C1 segment of cervical spinal cord (tissue), 14 donors: ENCODE data around the gene CACNB2.
A peak's percentile ranks its signal among the peaks of the same experiment; 100 is the strongest.

ENCODE experiments used
- DNase-seq, 14 donors: peaks; one replicate each; lab custom pipeline; 2025; lab: John Stamatoyannopoulos, UW

The CACNB2 gene

DNA sequence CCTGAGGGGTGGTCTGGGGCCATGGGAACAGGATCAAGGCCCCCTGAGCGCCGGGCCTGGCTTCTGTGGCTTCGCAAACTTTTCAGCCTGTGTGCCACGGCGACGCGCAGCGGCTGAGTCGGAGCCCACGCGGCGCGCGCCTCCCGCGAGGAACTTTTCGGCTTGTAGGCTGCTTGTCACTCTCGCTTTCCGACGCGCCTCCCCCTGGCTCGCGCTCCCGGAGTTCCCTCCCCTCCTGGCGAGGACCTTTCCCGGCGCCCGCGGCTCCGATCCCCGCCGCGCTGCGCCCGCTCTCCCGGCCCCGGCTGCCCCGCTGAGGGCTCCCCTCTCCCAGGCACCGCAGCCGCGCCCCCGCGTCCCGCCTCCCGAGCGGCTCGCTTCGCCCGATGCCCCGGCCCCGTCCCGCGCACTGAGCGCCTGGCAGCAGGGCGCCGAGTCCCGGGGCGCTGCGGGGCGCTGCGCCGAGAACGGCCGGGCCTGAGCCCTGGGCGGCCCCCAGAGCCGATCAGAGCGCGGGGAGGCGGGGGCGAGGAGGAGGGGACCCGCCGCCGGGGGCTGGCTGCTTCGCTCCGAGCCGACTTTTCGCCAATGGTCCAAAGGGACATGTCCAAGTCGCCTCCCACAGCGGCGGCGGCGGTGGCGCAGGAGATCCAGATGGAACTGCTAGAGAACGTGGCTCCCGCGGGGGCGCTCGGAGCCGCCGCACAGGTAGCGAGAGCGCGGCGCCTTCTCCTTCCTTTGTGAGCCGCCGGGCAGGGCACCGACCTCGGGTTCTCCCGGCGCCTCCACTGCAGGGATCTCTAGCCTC is at the start of gene CACNB2:
Gene CACNB2 (plus strand): TSS at position 276 of the 808 bp plus-strand sequence.
- DNase-seq, result peak in 6 of 14 donors; percentile 19 to 67 (median 40)

DNA sequence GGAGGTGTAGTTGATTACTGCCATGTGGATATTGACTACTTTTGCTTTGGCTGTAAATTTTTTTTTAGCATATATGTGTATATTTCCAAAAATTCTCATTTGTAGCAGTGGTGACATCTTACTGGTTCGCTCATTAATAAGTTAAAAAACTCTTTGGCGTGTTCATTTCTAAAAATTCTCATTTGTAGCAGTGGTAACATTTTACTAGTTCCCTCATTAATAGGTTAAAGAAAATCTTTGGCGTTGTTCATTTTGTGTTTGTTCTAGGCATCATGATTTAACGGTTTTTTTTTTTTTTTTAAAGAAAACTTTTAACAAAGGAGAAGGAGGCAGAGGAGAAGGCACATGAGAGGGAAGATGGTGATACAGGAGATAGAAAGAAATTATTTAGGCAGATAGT is 45.9 kb upstream of the CACNB2 start:
- no peak for DNase-seq

DNA sequence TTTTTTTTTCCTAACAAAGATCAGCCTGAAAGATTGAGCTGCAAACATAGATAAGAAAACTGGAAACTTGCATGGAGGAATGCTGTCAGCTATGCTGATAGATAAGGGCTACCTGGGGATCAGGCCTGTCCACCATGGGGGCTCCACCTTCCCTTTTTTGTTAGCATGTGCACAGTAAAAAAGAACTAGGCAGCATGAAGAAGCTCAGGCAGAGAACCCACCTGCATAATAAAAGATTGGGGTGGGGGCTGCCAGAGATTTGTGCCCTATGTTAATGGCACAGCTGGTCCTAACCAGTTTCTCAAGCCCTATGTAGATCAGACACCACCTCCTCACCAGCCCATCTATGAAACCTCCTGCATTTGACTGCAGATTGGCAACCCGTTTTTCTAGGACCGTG is 45.4 kb upstream of the CACNB2 start:
- DNase-seq, result no peak

DNA sequence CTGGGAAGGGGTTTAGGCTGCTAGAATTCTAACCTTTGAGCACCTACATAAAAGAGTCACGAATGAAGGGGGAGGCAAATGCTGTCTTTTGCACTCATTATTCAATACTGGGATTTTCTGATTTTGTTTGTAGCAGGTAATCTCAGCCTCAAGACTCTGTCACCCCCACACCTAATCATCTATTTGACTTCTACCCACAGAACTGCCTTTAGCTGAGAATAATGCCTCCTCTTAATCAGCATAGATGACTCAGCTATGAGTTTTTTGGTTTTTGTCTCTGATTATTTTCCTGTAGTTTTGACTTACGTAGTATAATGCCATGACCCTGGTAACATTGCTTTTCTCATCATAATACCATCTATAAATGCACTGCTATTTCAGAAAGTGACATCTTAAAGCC is 42.7 kb upstream of the CACNB2 start:
- DNase-seq, result no peak

DNA sequence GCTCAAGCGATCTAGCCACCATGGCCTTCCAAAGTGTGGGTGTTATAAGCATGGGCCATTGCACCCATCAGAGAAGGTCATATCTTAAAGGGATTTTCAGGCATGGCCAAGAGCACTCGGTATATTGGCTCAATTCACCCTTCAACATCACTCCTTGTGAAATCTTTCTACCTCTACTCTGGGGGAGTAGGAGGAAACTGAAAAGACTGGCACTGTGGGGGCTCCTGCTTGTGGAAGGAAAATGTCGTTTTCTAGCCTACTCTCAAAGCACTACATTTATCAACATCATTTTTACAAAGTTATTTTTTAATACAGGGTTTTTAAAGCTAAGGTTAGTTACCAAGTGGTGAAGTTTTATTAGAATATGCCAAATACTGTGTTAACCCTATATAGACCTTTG is 42.0 kb upstream of the CACNB2 start:
- DNase-seq, result no peak

DNA sequence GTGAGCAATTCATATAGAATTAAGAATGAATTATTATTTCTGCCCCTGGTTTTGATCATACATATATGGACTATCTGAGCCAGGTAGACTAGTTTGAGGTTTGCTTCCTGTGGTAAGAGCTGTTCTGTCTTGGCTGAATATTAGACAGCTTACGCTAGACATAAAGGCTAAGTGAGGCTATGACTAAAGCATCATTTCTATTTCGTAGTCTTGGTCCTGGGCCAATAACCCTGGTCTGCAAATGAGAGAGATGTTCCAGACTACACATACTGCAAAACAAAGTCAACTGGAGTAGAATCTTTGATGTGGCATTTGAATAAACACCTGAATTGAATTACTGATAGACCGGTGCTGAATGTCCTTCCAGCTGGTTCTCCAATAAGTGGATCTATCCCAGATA is 40.8 kb upstream of the CACNB2 start:
- DNase-seq, result no peak

DNA sequence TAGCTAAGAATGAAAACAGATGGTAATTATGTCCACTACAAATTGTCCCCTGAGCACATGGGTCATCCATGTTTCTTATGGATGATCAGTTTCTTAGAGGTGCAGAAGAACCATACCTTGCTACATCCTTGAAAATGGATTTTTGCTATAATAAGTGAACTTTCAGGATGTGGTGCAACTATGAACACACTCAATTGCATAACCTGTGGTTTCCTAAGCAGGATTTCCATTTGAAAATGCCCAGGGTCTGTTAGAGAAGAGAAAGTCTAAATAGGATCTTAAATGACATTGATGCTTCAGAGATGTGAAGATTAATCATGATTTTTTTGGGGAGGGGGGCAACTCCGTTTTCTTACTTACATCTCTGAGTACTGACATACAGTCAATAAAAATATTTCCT is 39.6 kb upstream of the CACNB2 start:
- no peak for DNase-seq

DNA sequence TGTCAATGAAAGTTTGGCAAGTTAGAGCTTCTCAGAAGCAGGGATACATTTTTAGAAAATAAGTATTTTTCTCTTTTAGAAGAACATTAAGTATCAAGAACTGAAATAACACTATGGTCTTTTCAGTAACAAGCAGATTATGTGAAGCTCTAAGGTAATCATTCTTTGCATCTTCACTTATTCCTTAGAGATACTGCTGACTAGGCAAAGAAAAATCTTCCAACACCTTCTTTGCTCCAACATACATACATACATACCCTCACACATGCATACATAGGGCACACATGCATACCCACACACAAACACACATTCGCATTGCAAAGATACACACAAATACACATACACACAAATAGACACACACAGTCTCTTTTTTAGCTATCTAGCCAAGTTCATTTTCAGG is 37.8 kb upstream of the CACNB2 start:
- DNase-seq, result no peak

DNA sequence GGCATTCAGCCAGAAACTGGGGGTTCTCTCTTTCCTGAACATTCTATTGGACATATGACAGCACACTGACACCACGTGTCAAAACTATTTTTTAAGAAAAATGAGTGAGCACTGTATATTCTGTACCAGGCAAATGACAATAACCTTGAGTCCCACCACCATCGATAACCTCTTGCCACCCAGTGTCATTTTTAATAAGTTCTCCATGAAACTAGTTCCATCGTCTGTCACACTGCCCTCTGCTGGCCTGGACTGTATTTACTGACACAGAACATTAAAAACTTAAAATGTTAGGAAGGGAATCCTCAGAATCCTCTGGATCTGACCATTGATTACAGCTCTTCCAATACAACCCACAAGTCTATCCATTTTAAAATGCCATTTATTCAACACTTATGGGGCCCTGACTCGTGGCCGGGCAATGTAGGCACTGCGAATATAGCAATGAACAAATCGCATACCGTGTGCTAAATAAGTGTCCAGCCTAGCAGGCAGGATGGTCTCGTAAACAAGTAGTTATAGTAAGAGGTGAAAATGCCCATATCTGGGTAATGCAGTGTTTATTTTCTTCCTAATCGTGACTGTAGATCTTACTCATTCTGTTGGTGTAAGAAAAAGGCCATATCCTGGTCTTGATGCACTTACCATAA is 35.9 kb upstream of the CACNB2 start:
- DNase-seq, result peak in 5 of 14 donors; percentile 2 to 27 (median 15)

DNA sequence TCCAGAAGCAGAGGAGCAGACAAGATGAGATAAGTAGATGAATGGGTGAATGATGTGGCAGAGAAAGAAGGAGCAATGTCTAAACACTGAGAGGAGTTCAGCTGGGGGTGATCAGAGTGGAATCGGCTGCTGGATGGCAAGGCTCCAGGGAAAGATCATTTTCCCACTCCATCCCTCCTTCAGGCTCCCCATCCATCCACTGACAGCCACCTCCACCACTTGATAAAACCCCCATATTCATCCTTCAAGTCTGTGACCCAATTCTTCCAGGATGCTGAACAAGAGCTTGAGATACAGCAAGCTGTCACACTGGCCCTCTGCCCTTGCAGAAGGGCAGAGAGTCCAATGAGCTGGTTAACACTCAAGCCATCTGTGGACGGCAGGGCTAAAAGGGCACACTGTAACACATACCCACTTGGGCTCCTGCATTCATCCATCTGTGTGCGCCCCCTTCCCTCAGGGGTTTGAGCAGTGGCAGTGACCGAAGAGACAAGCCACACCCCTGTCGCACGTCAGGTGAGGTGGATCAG is 30.8 kb upstream of the CACNB2 start:
- peak in 2 of 14 donors; percentile 18 to 93 for DNase-seq

DNA sequence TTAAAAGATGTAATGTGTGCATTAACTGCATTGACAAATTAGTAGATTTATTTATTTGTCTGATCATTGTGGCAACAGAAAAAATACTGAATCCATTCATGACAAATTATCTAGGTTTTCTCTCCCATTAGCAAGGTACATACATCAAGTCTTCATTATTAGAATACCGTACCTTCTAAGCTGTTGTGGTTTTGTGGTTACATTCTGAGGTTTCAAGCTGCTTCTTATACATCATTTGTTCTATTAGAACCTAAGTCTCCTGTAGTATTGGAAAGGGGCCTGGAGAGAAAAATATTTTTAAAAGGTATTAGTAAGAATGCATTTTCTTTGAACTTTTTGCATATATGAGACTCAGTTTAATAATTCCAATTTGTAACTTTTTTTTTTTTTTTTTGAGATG is 26.3 kb upstream of the CACNB2 start:
- DNase-seq, result no peak

DNA sequence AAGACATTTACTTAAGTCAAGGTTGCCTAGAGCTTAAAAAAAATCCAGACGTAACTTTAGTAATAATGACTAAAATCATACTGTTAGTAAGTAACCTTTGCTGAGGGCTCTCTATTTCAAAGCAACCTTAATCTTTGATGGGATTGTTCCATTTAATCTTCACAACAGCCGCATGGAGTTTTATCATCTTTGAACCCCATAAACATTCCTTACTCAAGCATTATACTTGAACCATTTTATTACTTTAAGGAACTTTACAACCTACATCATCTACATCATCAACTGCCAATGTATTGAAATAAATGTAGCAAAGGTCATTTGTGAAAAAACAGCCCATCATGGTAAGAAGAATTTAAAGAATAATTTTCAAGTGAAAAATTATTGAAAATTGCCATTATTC is 22.9 kb upstream of the CACNB2 start:
- no peak for DNase-seq

DNA sequence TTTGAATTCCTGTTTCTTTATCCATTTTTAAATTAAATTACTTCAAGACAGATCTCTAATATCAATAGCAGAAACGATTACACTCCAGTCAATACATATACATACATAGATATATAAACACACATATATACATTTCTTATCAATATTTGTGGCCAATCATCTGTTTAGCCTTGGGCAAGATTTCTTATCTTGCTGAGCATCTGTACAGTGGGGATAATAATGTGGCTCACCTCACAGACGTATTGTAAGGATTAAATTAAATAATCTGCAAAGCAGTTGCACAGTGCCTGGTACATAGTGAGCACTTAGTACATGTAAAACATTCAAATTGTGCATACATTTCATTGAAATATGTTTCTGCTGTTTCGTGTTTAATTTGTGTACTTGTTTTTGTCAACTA is 17.5 kb upstream of the CACNB2 start:
- DNase-seq, result no peak

DNA sequence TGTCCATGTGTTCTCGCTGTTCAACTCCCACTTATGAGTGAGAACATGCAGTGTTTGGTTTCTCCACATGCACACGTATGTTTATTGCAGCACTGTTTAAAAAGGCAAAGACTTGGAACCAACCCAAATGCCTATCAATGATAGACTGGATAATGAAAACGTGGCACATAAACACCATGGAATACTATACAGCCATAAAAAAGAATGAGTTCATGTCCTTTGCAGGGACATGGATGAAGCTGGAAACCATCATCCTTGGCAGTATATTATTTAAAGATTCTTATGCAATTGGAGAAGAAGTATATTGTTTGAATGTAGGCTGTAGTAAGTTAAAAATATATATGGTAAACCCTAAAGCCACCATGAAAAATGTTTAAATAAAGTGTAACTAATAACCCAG is 7.2 kb upstream of the CACNB2 start:
- no peak for DNase-seq

DNA sequence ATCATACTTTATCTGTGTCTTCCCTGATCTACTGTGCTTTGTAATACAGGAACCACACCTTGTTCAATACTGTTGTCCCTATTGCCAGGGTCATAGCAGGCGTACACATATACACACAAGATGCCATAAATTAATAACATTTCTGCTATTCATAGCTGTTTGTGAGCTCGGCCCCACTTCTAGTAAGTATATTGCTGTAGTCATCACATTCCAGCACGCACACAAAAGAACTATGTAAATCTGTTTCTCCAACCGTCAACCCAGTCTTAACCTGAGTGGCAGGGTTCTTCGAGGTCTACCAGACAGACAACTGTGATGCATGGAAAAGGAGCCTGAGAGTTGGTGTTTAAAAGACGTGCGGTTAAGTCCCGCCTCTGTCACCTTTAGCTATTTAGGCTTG is 5.7 kb upstream of the CACNB2 start:
- no peak for DNase-seq

DNA sequence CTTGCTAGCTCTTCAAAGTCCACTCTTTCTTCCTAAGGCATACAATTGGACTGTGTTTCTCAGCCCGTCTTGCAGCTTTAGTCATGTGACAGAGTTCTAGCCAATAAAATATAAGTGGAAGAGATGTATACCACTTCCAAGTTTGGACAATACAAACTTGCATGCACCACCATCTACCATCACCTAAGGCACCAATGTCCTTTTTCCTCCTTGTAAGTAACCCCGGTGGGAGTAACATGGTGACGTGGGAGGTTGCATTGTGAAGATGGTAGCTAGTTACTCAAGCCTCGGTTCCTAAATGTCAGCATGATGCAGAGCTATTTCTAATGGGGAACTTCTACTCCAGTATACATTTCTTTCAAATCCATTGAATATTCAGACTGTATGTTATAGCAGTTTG is 5.3 kb upstream of the CACNB2 start:
- DNase-seq, result no peak

DNA sequence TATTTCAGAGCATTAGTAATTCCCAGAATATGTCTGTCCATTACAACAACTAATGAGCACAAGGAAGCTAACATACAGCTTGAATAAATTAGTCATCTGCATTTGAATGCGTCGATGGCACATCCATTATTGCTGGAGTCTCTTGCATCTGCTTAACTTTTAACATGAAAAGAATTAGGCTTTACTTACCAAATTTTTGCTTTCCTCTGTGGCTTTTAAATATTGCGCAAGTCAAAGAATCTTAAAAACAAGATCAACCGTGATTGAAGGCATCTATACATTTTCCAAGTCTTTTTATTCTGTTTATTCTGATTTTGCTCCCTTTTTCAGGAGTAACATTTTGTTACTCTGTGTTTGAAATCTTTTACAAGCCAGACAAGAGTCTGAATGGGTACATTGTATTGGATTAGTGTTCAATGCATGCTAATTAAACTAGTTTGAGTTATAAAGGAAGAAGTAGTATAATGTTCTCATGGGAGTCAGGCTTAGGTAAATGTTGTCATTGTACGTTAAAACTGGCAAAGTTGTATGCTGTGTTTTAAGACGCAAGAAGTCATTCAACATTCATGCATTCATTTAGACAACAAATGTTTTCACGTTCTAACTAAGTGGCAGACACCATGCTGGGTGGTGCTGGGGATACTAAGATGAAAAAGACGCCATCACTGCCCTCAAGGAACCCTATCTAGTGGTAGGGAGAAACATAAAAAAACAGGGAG is 4.0 kb upstream of the CACNB2 start:
- DNase-seq, result no peak

DNA sequence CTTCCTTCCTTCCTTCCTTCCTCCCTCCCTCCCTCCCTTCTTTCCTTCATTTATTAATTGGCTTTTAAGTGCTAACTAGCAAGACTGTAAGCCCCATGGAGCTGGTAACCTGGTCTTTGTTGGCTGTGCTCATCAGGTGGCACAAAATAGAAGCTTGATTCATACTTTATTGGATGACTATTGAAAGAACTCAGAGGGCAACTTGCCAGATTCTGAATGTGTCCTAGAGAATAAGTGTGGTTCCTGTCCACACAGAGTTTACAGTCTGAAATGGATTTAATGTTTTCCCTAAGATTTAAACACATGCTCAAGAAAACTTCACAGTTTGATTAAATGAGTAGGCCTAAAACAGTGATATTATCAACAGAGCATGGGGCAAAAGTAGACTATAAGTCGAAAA is 3.1 kb upstream of the CACNB2 start:
- no peak for DNase-seq

DNA sequence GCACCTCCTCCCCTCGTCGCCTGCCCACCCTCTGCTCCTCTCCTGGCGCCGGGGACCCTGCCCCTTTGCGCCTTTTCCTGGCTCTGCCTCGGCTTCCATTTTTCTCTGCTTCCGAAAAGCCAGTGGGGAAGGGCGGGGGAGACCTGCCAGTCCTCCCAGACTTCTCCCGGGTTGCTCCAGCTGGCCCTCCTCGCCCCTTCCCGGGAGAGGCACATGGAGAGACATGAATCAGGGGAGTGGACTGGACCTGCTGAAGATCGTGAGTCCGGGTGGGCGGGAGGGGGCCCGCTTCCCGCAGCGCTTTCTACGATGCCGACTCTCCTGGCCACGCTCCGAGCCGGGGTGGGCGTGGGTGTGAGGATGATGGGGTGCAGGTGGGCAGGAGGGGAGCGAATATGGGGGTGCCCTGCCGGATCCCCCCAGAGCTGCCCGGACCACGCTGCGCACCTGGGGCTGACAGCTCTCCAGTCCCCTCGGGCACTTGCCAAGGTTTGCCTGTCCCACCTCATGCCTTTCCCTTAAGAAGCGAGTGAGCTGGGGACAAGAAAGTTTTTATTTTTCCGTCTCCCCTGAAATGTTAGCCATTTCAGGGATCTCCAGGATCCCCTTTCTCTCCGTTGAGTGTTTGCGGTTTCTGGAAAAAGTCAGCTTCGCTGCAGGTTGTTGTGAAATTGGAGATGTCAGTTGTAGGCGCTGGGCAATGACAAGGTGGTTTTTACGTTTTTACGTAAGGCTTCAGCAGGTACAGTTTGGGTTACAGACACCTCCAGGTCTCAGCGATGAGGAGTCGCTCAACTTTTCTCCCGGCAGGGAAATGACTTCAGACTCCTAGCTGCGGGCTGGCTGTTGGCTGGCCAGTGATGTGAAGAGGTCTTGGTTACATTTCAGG is 977 bp downstream of the CACNB2 start:
- DNase-seq, result peak in 3 of 14 donors; percentile 26 to 75 (median 35)

DNA sequence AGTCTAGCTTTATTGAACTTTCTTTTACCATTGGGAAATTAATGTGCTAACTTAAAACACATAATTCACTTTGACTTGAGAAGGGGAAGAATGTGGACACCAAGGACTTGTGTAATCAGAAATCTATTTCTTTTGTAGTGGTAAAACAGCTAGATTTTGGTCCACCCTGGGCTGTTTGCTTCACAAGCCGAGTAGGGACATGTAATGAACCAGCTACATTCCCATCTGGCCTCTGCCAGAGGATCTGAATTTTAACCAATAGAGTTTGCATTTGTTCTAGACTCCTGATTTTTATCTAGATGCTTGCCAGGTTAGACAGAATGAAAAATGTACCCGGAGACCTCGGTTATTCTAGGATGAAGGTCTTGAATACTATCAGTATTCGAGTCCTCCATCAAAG is 1.9 kb downstream of the CACNB2 start:
- DNase-seq, result peak in 1 of 14 donors; percentile 69

DNA sequence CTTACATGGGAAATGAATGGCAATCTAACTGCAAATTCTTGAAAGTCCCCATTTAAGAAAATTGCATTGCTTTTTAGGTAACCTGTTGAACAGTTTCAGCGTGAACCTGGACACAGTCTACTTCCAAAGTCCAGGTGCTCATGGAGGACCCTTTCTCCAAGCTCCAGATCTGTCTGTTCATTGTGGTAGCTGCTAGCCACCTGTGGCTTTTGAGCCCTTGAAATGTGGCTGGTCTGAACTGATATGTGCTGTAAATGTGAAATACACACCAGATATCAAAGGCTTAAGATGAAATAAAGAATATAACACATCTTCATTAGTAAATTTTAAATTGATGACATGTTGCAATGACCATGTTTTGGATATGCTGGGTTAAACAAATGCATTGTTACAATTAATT is 4.2 kb downstream of the CACNB2 start:
- DNase-seq, result no peak
